HUES64 (cell line): Measurements from ENCODE around the gene ZNF98. TPM values are rescaled to one million over a fixed set of nuclear protein-coding genes. Genes with fewer than 3 reads are reported as not detected.

ENCODE experiments used
- H3K27ac ChIP-seq: 2 replicates; pipeline ENCODE4 v1.7.0; 2013; ENCODE audit warnings: low read depth, low read length, inconsistent platforms
- H3K27me3 ChIP-seq: 2 replicates; pipeline ENCODE4 v1.6.1; 2013; ENCODE audit warnings: mild to moderate bottlenecking, low read length; ENCODE audit not compliant: insufficient read depth
- H3K36me3 ChIP-seq: 2 replicates; pipeline ENCODE4 v1.6.1; 2013; ENCODE audit warnings: mild to moderate bottlenecking, low read length; ENCODE audit not compliant: insufficient read depth
- H3K4me1 ChIP-seq: 2 replicates; pipeline ENCODE4 v1.6.1; 2013; ENCODE audit warnings: mild to moderate bottlenecking, low read length, moderate library complexity; ENCODE audit not compliant: insufficient read depth
- H3K4me3 ChIP-seq: 2 replicates; pipeline ENCODE4 v1.5.1; 2013; ENCODE audit warnings: mild to moderate bottlenecking, low read length, moderate library complexity
- H3K9ac ChIP-seq: 2 replicates; pipeline ENCODE4 v1.6.1; 2013; ENCODE audit warnings: mild to moderate bottlenecking, low read depth, low read length
- H3K9me3 ChIP-seq: 2 replicates; pipeline ENCODE4 v1.6.1; 2013; ENCODE audit warnings: low read depth, low read length; ENCODE audit not compliant: insufficient read depth
- WGBS: fragments of 150-250, 120-280 bp; methylation state at CpG from one replicate; pipeline ENCODE4 v1.1.7; 2013; ENCODE audit warnings: missing lambda C conversion rate; 5-methylcytosine and 5-hydroxymethylcytosine counted together
- polyA plus RNA-seq, 2 experiments: library from polyadenylated mRNA; stranded (reverse); fragments of 50-300 nt; gene quantifications; one replicate each; pipeline ENCODE4 v1.2.3, GENCODE V29; 2013

The ZNF98 gene
- not detected for polyA plus RNA-seq (2013, experiment 1 of 2)
- polyA plus RNA-seq (2013, experiment 2 of 2) = not detected

DNA sequence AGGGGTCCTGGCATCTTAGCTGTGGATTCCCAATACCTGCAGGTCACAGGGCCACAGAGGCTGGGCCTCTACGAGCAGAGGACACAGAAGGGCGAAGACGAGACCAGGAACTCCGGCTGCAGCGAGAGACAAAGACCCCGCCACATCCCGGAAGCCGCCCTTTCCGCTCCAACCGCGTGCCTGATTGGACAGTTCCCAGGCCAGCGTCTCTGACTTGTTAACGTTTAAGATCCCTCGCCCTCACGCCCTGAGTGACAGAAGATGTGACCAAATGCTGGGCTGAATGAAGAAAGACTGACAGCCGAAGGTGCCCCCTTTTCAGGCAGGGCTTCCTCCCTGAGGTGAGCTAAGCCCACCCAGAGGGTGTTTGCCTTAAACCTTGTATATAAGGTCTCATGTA lies at the start of gene ZNF98:
Gene ZNF98 (minus strand): TSS at position 136 of the 400 bp plus-strand sequence. CDS start 122 bp downstream, at position 14.
- H3K9me3 ChIP-seq = peaks cover 85% of the 10 kb centered on the region
- no peak within 1 kb of the TSS for H3K9ac ChIP-seq
- H3K36me3 ChIP-seq = no peaks in the 10 kb centered on the region
- H3K4me3 ChIP-seq = no peak within 1 kb of the TSS
- no peaks in the 10 kb centered on the region for H3K27me3 ChIP-seq
- 89% methylated on average over 16 of the region's 16 CpGs for WGBS
- H3K4me1 ChIP-seq = no peaks in the 10 kb centered on the region
- no peak within 1 kb of the TSS for H3K27ac ChIP-seq

DNA sequence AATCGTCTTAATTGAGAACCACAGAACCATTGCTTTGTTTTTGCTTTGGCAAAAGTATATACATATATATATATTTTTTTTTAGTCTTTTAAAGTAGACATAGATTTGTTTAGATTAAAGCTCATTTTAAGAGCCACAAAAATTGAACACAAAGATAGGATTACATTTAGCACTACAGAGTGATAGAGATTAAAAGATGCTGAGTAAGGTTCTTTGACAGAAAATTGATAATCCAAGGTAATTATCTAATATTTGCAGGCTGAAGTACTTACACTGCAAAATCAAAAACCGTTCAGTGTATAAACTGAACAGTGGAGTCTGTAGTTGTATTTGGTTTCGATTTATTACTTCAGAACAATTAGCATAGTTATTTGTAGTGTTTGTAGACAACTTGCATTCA lies 24.5 kb upstream of the ZNF98 start:
- H3K9me3 ChIP-seq = peaks cover 93% of the 10 kb centered on the region
- no peaks in the 10 kb centered on the region for H3K27me3 ChIP-seq
- H3K4me1 ChIP-seq = no peaks in the 10 kb centered on the region
- H3K9ac ChIP-seq = no peak overlapping the region
- no peaks in the 10 kb centered on the region for H3K36me3 ChIP-seq
- no peak overlapping the region for H3K27ac ChIP-seq
- no CpG with 5 or more reads among the region's 3 CpGs for WGBS
- H3K4me3 ChIP-seq = no peak overlapping the region

DNA sequence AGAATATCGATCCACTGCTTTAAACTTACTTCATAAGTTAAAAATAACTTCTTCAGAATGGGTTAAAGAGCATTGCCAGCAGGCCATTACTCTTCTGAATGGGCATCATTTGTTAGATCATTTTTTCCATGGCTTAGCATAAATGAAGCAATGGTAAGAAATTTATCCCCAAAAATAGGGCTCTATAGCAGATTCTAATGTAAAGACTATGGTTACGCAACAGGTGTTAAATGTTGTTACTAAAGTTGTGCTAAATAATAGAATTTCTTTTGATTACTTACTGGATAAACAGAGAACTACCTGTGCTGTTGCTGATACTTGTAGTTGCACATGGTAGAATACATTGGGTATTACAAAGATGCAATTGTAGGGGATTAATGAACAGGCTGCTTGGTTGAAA lies 15.9 kb upstream of the ZNF98 start:
- H3K9me3 ChIP-seq = peaks cover 83% of the 10 kb centered on the region
- no peak overlapping the region for H3K27ac ChIP-seq
- H3K4me3 ChIP-seq = no peak overlapping the region
- no peak overlapping the region for H3K9ac ChIP-seq
- WGBS = 100% methylated on average over 1 of the region's 2 CpGs
- H3K36me3 ChIP-seq = no peaks in the 10 kb centered on the region
- H3K4me1 ChIP-seq = no peaks in the 10 kb centered on the region
- H3K27me3 ChIP-seq = no peaks in the 10 kb centered on the region

DNA sequence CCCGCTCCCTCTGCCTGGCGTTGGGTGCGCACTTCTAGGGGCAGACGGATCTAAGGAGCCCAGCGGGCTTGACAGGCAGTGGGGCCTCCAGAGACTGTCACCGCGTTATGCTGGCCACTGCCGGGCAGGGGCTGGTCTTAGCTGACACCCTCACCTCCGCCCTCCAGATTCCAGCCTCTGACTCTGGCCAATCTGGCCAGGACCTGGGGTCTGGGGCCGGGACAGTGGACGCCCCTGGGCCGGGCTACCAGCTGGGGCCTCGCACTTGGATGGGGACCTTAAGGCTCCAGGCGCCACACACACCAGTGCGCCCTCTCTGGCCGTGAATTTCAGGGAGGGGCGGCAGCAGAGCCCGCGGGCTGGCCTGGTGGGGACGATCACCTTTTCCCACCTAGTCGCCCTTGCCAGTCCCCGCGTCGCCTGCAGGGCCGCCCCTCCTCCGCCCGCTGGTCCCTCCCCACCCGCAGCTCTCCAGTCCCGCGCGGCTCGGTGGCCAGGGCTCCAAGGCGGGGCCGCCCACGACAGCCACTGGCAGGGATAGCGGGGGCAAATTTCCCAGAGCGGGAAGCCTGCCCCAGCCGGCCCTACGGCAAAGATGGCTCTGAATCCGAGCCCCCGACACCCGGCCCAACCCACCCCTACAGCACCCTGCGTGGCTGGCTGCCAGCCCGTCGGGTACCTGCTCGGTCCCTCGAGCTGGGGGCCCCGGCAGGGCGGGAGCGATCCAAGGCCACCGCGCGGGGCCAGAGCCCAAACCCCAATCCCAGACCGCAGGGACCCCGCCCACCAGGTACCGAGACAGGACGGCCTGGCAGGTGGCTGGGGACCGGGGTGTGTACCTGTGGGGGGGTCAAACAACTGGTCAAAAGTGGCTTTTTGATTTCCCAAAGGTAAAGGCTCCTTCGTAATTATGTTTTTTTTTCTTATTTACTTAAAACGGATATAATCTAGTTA lies 6.1 kb upstream of the ZNF98 start:
- Histone ChIP-seq H3K9me3 (peaks cover 85% of the 10 kb centered on the region), H3K9ac (no peak overlapping the region), H3K4me1 (no peaks in the 10 kb centered on the region), H3K27me3 (no peaks in the 10 kb centered on the region), H3K27ac (no peak overlapping the region), H3K36me3 (no peaks in the 10 kb centered on the region), H3K4me3 (no peak overlapping the region)
- WGBS = 94% methylated on average over 58 of the region's 60 CpGs

DNA sequence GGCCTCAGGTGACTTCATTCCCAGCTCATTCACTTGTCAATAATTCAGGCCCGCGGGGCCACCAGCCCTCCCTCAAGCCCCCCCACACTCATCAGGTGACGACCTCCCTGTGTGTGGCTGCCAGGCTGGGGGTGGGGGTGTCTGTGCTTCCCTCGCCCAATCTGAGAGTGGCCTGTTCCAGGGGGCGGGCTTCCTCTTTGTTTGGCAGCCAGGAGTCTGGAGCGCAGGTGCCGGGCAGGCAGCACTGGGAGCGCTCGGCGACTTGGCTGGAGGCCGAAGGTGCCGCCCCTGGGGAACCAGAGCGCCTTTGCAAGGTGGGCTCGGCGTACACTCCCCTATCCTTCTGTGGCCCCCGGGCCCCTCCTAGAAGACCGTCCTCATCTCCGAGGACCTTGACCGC lies 5.4 kb upstream of the ZNF98 start:
- H3K27ac ChIP-seq = no peak overlapping the region
- no peaks in the 10 kb centered on the region for H3K4me1 ChIP-seq
- WGBS = 97% methylated on average over 16 of the region's 19 CpGs
- H3K4me3 ChIP-seq = no peak overlapping the region
- no peaks in the 10 kb centered on the region for H3K36me3 ChIP-seq
- no peak overlapping the region for H3K9ac ChIP-seq
- H3K9me3 ChIP-seq = peaks cover 85% of the 10 kb centered on the region
- H3K27me3 ChIP-seq = no peaks in the 10 kb centered on the region

GRCh38 chr19:22426901-22427300 lies 4.8 kb upstream of the ZNF98 start:
- Histone ChIP-seq H3K36me3 (no peaks in the 10 kb centered on the region), H3K4me1 (no peaks in the 10 kb centered on the region), H3K27me3 (no peaks in the 10 kb centered on the region), H3K27ac (no peak overlapping the region), H3K4me3 (no peak overlapping the region), H3K9me3 (peaks cover 85% of the 10 kb centered on the region), H3K9ac (no peak overlapping the region)
- WGBS = 80% methylated on average over 8 of the region's 8 CpGs

GRCh38 chr19:22421797-22422196 lies 349 bp downstream of the ZNF98 start:
- no peak overlapping the region for H3K4me3 ChIP-seq
- H3K36me3 ChIP-seq = no peaks in the 10 kb centered on the region
- H3K4me1 ChIP-seq = no peaks in the 10 kb centered on the region
- H3K27me3 ChIP-seq = no peaks in the 10 kb centered on the region
- no peak overlapping the region for H3K9ac ChIP-seq
- peaks cover 86% of the 10 kb centered on the region for H3K9me3 ChIP-seq
- WGBS = 89% methylated on average over 20 of the region's 20 CpGs
- H3K27ac ChIP-seq = no peak overlapping the region

DNA sequence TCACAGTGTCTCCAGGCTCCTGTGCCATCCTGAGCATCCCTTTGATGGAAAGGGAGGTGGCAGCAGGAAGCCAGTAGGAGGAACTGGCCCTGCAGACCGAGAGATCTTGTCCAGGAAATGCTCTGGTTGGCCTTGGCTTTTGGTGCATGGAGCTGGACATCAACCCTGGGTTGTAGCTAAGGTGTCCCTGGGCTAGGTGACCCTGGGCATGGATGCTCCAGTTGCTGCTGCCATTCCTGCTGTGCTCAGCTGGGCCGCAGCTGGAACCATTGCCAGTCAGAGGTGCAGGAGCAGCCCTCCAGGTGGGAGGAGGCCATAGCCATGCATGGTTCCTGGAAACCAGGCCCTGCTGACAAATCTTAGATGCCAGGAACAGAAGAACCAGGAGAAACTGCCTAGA lies 67.5 kb downstream of the ZNF98 start:
- no peak overlapping the region for H3K27ac ChIP-seq
- no peak overlapping the region for H3K9ac ChIP-seq
- H3K4me1 ChIP-seq = no peaks in the 10 kb centered on the region
- H3K9me3 ChIP-seq = peaks cover 82% of the 10 kb centered on the region
- H3K27me3 ChIP-seq = no peaks in the 10 kb centered on the region
- 61% methylated on average over 2 of the region's 2 CpGs for WGBS
- H3K36me3 ChIP-seq = no peaks in the 10 kb centered on the region
- H3K4me3 ChIP-seq = no peak overlapping the region
